B cell (primary cell): ENCODE data around the gene LSS. TPM values are rescaled to one million over a fixed set of nuclear protein-coding genes. Genes with fewer than 3 reads are reported as not detected.

Experiments used
- ATAC-seq: fragments of 200-7000 bp; cut with Tn5 transposase; one replicate; pipeline ENCODE4 v1.10.0; 2021; ENCODE audit warnings: low read depth, mild to moderate bottlenecking, moderate number of reproducible peaks, moderate library complexity
- CTCF ChIA-PET: fragments of 350-600 bp; sonication (Branson Sonifier 250); formaldehyde crosslinking; loops from one replicate; lab custom pipeline; 2021; ENCODE audit warnings: antibody characterized with exemption, inconsistent platforms; lab: Charles Lee
- POLR2A ChIA-PET: fragments of 350-600 bp; sonication (Branson Sonifier 250); formaldehyde crosslinking; loops from one replicate; lab custom pipeline; 2021; ENCODE audit warnings: antibody characterized with exemption; lab: Charles Lee
- DNase-seq: peaks from one replicate; pipeline ENCODE4 v3.0.0; 2013
- H2AFZ ChIP-seq: 2 replicates; pipeline ENCODE4 v1.6.1; 2012; ENCODE audit warnings: mild to moderate bottlenecking, low read depth, low read length; ENCODE audit not compliant: insufficient read depth, poor library complexity, severe bottlenecking
- H3K27ac ChIP-seq, 2 donors: 1 replicate in 1 of 2; 2 replicates in 1 of 2; pipeline ENCODE4 v1.5.1; 2012 to 2013; ENCODE audit warnings: low read length in 2 of 2, mild to moderate bottlenecking in 2 of 2, moderate library complexity in 1 of 2
- H3K27me3 ChIP-seq, 4 experiments: fragments of 200-600 bp in 1 of 4; sonication (generic) in 1 of 4; replicated peaks in 1 of 4; 1 replicate in 2 of 4; 2 replicates in 2 of 4; pipeline versions ENCODE4 v1.6.1 to v1.7.0; 2013 to 2016; ENCODE audit warnings: low read length in 3 of 4, mild to moderate bottlenecking in 2 of 4, mixed read lengths in 1 of 4, moderate library complexity in 1 of 4; ENCODE audit not compliant: insufficient read depth in 4 of 4, control insufficient read depth in 3 of 4; ENCODE audit errors: control extremely low read depth in 1 of 4
- H3K36me3 ChIP-seq, 2 experiments: replicated peaks in 1 of 2; 1 replicate in 1 of 2; 2 replicates in 1 of 2; pipeline versions ENCODE4 v1.6.1 to v1.7.1; 2013; ENCODE audit warnings: low read length in 1 of 2; ENCODE audit not compliant: insufficient read depth in 2 of 2, control insufficient read depth in 1 of 2; ENCODE audit errors: control extremely low read depth in 1 of 2, extremely low read depth in 1 of 2
- H3K4me1 ChIP-seq, 2 donors: fragments of 200-600 bp in 1 of 2; sonication (generic) in 1 of 2; 1 replicate in 1 of 2; 2 replicates in 1 of 2; pipeline versions ENCODE4 v1.5.1 to v1.6.1; 2013 to 2017; ENCODE audit warnings: low read length in 2 of 2; ENCODE audit not compliant: control insufficient read depth in 2 of 2, insufficient read depth in 2 of 2
- H3K4me2 ChIP-seq: replicated peaks from 2 replicates; pipeline ENCODE3; 2012; ENCODE audit warnings: mild to moderate bottlenecking, low read depth, low read length; ENCODE audit not compliant: poor library complexity, severe bottlenecking
- H3K4me3 ChIP-seq, 5 experiments: fragments of 200-600 bp in 1 of 5; sonication (generic) in 1 of 5; 1 replicate in 3 of 5; 2 replicates in 2 of 5; pipeline versions ENCODE4 v1.5.1 to v1.7.0; 2011 to 2016; ENCODE audit warnings: low read length in 4 of 5, mild to moderate bottlenecking in 4 of 5, low read depth in 2 of 5, control low read depth in 1 of 5, moderate library complexity in 1 of 5; ENCODE audit not compliant: insufficient read depth in 1 of 5; ENCODE audit errors: control extremely low read depth in 1 of 5, extremely low read depth in 1 of 5
- H3K79me2 ChIP-seq: fragments of 200-600 bp; sonication (generic); one replicate; pipeline ENCODE4 v1.6.0; 2016; ENCODE audit warnings: low read length; ENCODE audit not compliant: control insufficient read depth, insufficient read depth
- H3K9ac ChIP-seq: fragments of 200-600 bp; sonication (generic); 2 replicates; pipeline ENCODE4 v1.6.1; 2017; ENCODE audit warnings: mild to moderate bottlenecking, low read length, moderate library complexity
- H3K9me3 ChIP-seq, 3 donors: one replicate each; pipeline versions ENCODE4 v1.6.1 to v1.7.1; 2013; ENCODE audit warnings: low read length in 2 of 3; ENCODE audit not compliant: control insufficient read depth in 2 of 3, insufficient read depth in 1 of 3; ENCODE audit errors: control extremely low read depth in 1 of 3
- H4K20me1 ChIP-seq: 2 replicates; pipeline ENCODE4 v1.6.0; 2012; ENCODE audit warnings: mild to moderate bottlenecking, low read length; ENCODE audit not compliant: insufficient read depth, control insufficient read depth, poor library complexity, severe bottlenecking
- H3K27ac Mint-ChIP-seq: one replicate; pipeline ENCODE4 v1.8.0; 2021; ENCODE audit warnings: mixed read lengths
- H3K27me3 Mint-ChIP-seq: one replicate; pipeline ENCODE4 v1.8.0; 2021; ENCODE audit warnings: mixed read lengths
- H3K4me1 Mint-ChIP-seq: one replicate; pipeline ENCODE4 v1.8.0; 2021; ENCODE audit warnings: mixed read lengths
- H3K4me3 Mint-ChIP-seq: one replicate; pipeline ENCODE4 v1.8.0; 2021; ENCODE audit warnings: mixed read lengths
- H3K9me3 Mint-ChIP-seq: one replicate; pipeline ENCODE4 v1.8.0; 2022; ENCODE audit warnings: mixed read lengths; ENCODE audit not compliant: insufficient read depth
- EZH2 ChIP-seq: IDR thresholded peaks from 2 replicates; pipeline ENCODE4 v1.6.1; 2012; ENCODE audit warnings: borderline replicate concordance, low read depth, mild to moderate bottlenecking, moderate library complexity, low read length; ENCODE audit not compliant: insufficient read depth, poor library complexity, severe bottlenecking
- WGBS: methylation state at CpG from one replicate; pipeline ENCODE4 v1.1.5; 2013; ENCODE audit warnings: missing lambda C conversion rate; ENCODE audit not compliant: insufficient coverage; 5-methylcytosine and 5-hydroxymethylcytosine counted together
- intact Hi-C: fragments of 100-400 bp; cut with micrococcal nuclease; formaldehyde crosslinking; loops from one replicate; pipeline ENCODE4 v1.10.0; 2022
- polyA plus RNA-seq: library from polyadenylated mRNA; depleted of rRNA; stranded (reverse); fragments of >200 nt; gene quantifications from 2 replicates; pipeline ENCODE4 v1.2.3, GENCODE V29; 2012
- total RNA-seq, 2 donors: library from RNA; stranded (reverse); fragments of 120-200 nt in 1 of 2; gene quantifications; 1 replicate in 1 of 2; 2 replicates in 1 of 2; pipeline versions ENCODE4 v1.2.3 to v1.2.4, GENCODE V29; 2013 to 2022
- TF ChIP-seq, protein P1 (sequence below): fragments of 200-600 bp; IDR thresholded peaks from one replicate; pipeline ENCODE4 v1.8.0; 2022; ENCODE audit warnings: antibody characterized with exemption, mild to moderate bottlenecking

The LSS gene
- total and polyA plus RNA-seq, 2 donors (not counting 1 experiment from before 2014, with no cell fraction given), result 30.2 to 58.1 TPM

GRCh38 chr21:46171996-46172862 lies 56.3 kb downstream of the LSS start:
- no peak for DNase-seq
- Histone ChIP-seq H3K27me3 (no peaks in the 10 kb centered on the region), H3K4me3 (no peak overlapping the region), H3K9me3 (peaks cover 1 to 13% (median 3%) of the 10 kb centered on the region in 3 donors), H2AFZ (no peak overlapping the region), H3K4me1 (no peaks in the 10 kb centered on the region), H4K20me1 (no peaks in the 10 kb centered on the region), H3K9ac (no peak overlapping the region), H3K27ac (no peak overlapping the region), H3K4me2 (no peak overlapping the region), H3K36me3 (no peaks in the 10 kb centered on the region), H3K79me2 (peaks cover 7% of the 10 kb centered on the region)
- peak; percentile 14 for ATAC-seq
- CTCF ChIA-PET, result no interaction called here
- Mint-ChIP-seq H3K4me3 (no peak overlapping the region), H3K4me1 (peaks cover 10% of the 10 kb centered on the region), H3K27me3 (no peaks in the 10 kb centered on the region), H3K9me3 (peaks cover 5% of the 10 kb centered on the region), H3K27ac (no peak overlapping the region)
- WGBS, result 75% methylated on average over 17 of the region's 21 CpGs
- TF ChIP-seq, protein P1, sequence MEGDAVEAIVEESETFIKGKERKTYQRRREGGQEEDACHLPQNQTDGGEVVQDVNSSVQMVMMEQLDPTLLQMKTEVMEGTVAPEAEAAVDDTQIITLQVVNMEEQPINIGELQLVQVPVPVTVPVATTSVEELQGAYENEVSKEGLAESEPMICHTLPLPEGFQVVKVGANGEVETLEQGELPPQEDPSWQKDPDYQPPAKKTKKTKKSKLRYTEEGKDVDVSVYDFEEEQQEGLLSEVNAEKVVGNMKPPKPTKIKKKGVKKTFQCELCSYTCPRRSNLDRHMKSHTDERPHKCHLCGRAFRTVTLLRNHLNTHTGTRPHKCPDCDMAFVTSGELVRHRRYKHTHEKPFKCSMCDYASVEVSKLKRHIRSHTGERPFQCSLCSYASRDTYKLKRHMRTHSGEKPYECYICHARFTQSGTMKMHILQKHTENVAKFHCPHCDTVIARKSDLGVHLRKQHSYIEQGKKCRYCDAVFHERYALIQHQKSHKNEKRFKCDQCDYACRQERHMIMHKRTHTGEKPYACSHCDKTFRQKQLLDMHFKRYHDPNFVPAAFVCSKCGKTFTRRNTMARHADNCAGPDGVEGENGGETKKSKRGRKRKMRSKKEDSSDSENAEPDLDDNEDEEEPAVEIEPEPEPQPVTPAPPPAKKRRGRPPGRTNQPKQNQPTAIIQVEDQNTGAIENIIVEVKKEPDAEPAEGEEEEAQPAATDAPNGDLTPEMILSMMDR, result no peak
- intact Hi-C loops, result no loop called here
- POLR2A ChIA-PET, result no interaction called here

DNA sequence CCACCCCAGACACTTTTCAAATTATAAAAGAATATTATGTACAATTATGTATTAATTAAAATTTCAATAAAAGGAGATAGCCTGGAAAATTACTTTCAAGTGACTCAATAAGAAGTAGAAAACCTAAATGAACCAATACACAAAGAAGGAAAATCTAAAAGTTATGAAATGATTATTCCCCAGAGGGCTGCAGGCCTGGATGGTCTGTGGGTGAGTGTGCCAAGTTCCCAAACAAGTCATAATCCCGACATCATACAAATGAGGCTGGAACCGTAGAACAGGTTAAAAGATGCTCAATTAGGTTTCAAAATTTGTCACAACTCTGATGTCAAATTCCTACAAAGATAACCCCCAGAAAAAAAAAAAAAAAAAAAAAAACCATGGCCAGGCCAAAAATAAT lies 57.0 kb downstream of the LSS start:
- no peak overlapping the region for H3K4me2 ChIP-seq
- TF ChIP-seq, protein P1, result no peak
- TF ChIP-seq EZH2, result no peak
- DNase-seq, result no peak
- Mint-ChIP-seq H3K27ac (no peak overlapping the region), H3K4me1 (peaks cover 10% of the 10 kb centered on the region), H3K27me3 (no peaks in the 10 kb centered on the region), H3K4me3 (no peak overlapping the region), H3K9me3 (peaks cover 3% of the 10 kb centered on the region)
- H3K79me2 ChIP-seq, result peaks cover 7% of the 10 kb centered on the region
- ChIA-PET POLR2A (no interaction called here), CTCF (no interaction called here)
- H4K20me1 ChIP-seq, result no peaks in the 10 kb centered on the region
- H3K27me3 ChIP-seq, result no peaks in the 10 kb centered on the region
- no peaks in the 10 kb centered on the region for H3K4me1 ChIP-seq
- intact Hi-C loops, result no loop called here
- peaks cover 1 to 13% (median 3%) of the 10 kb centered on the region in 3 donors for H3K9me3 ChIP-seq
- H3K4me3 ChIP-seq, result no peak overlapping the region
- ATAC-seq, result no peak
- WGBS, result 80% methylated on average over 1 of the region's 2 CpGs
- no peak overlapping the region for H2AFZ ChIP-seq
- H3K36me3 ChIP-seq, result no peaks in the 10 kb centered on the region
- no peak overlapping the region for H3K9ac ChIP-seq
- no peak overlapping the region for H3K27ac ChIP-seq
